Measurements from ENCODE around the gene ANHX.

DNA sequence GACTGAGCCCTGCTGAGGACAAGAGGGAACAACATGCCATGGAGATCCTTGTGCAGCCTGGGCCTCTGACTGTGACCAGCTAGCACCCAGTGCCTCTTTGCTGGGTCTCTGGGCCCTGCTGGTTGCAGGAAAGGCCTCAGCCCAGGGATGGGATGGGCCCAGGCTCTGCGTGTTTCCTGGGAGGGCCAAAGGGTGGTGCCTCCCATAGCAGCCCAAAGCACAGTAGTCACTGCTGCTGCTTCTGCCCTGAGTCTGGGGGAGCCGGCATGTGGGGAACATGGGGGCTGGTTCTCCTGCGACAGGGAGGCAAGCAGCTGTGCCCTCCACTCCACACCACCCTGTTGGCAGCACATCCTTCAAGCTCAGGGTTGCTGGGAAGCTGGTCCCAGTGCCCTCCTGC is 18.5 kb downstream of the ANHX start:
- TF ChIP-seq, protein P1, sequence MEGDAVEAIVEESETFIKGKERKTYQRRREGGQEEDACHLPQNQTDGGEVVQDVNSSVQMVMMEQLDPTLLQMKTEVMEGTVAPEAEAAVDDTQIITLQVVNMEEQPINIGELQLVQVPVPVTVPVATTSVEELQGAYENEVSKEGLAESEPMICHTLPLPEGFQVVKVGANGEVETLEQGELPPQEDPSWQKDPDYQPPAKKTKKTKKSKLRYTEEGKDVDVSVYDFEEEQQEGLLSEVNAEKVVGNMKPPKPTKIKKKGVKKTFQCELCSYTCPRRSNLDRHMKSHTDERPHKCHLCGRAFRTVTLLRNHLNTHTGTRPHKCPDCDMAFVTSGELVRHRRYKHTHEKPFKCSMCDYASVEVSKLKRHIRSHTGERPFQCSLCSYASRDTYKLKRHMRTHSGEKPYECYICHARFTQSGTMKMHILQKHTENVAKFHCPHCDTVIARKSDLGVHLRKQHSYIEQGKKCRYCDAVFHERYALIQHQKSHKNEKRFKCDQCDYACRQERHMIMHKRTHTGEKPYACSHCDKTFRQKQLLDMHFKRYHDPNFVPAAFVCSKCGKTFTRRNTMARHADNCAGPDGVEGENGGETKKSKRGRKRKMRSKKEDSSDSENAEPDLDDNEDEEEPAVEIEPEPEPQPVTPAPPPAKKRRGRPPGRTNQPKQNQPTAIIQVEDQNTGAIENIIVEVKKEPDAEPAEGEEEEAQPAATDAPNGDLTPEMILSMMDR (IDR thresholded peaks at IDR 0.05), result no peak
- no peak for TF ChIP-seq ZBTB21 (CRISPR knock-in tag; IDR thresholded peaks at IDR 0.05; ENCODE audit: borderline replicate concordance)
- TF ChIP-seq, protein P2, sequence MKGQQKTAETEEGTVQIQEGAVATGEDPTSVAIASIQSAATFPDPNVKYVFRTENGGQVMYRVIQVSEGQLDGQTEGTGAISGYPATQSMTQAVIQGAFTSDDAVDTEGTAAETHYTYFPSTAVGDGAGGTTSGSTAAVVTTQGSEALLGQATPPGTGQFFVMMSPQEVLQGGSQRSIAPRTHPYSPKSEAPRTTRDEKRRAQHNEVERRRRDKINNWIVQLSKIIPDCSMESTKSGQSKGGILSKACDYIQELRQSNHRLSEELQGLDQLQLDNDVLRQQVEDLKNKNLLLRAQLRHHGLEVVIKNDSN (CRISPR knock-in tag; IDR thresholded peaks at IDR 0.05), result no peak
- no peak for TF ChIP-seq NR3C1 (CRISPR knock-in tag; conservative IDR thresholded peaks at IDR 0.05; ENCODE audit: low read depth)
- TF ChIP-seq ZNF317 (CRISPR knock-in tag; IDR thresholded peaks at IDR 0.05; ENCODE audit: borderline replicate concordance, low read depth), result no peak
- TF ChIP-seq, protein P3, sequence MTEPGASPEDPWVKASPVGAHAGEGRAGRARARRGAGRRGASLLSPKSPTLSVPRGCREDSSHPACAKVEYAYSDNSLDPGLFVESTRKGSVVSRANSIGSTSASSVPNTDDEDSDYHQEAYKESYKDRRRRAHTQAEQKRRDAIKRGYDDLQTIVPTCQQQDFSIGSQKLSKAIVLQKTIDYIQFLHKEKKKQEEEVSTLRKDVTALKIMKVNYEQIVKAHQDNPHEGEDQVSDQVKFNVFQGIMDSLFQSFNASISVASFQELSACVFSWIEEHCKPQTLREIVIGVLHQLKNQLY (CRISPR knock-in tag; IDR thresholded peaks at IDR 0.05), result no peak
- TF ChIP-seq RELA (CRISPR knock-in tag; IDR thresholded peaks at IDR 0.05; ENCODE audit: borderline replicate concordance), result no peak
- TF ChIP-seq JUN (CRISPR knock-in tag; IDR thresholded peaks at IDR 0.05), result no peak
- TF ChIP-seq SMAD4 (CRISPR knock-in tag; IDR thresholded peaks at IDR 0.05), result no peak

Measured in WTC11 (cell line).